ENCODE results near the gene GALC. TPM values are rescaled to one million over a fixed set of nuclear protein-coding genes. Genes with fewer than 3 reads are reported as not detected.

The GALC gene
- total RNA-seq, 1 experiment from 2014 or later, result 15.7 TPM

DNA sequence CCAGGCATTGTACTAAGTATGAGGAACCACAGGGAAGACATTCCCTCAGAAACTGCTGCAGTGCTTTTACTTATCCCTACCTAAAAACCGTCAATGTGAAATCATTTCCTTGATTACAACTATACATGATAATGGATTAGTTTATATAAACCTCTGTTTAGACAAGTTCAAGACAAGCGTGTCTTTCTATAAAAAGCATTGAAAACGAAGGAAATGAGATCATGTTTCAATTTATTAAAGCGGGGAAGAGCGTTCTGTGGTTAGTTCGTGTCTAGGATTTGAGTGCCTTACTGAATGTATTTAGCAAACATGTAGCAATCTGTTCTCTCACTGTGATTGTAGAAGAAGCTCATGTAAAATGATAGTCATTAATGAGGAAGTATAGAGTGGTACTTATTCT, 37.5 kb downstream of the GALC start:
- no peak for DNase-seq (ENCODE audit: low read depth)

DNA sequence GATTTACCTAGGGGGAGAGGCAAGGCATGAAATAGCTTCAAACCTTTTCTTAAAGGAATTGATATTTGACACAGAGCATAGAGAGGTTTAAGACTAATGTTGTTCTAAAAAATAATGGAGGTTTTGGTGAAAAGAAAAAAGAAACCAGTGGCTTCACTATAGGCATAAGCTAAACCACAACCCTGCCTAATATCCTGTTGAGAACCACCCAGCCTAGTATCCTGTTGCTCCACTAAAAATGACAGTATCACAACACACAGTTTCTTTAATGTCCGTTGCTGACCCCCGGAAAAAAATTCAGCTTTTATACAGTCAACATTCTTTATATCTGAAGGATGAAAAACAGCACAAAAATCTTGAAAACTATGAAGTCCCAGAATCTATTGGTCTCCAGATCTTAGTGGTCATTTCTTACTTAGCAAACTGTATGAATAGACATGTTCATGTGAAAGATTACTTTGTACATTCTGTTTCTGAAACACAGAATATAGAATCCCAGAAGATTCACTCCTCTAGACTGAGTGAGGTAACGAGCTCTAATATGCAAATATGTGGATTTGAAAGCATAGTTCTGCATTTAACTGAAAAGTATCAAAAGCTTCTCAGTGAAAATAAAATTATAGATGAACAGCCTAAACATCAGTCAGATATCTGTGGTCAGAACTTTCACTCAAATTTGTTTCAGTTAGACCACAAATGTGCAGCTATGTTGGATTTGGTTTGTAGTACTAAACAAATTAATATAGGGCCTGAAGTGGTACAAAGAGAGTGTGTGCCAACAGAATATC, 40.5 kb downstream of the GALC start:
- DNase-seq (ENCODE audit: low read depth), result no peak

DNA sequence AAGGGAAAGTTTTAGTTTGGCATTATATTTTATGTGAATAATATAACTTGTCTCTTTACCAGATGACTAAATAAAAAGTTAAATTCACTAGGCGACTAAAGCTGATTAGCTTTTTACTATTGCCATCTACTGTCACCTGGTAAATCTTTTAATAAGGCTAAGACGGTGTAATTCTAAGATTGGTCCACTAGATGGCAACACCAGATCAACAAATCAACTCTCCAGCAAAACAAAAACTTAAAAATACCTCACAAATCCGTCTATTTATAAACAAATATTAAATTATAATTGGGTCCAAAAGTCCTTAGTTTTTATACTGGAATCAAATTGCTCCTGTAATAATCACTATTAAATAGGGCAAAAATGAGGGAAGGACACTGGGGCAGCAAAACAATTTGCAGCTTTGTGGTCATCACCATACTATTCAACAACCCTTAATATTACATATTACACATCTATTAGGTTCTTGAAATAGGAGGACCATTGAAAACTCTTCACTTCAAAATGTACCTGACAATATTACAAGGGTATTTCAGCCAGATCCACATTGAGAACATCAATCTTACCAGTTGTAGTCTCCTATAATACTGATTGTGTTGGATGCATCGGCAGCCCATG, 47.9 kb downstream of the GALC start:
- DNase-seq (ENCODE audit: low read depth), result peak; percentile 25

DNA sequence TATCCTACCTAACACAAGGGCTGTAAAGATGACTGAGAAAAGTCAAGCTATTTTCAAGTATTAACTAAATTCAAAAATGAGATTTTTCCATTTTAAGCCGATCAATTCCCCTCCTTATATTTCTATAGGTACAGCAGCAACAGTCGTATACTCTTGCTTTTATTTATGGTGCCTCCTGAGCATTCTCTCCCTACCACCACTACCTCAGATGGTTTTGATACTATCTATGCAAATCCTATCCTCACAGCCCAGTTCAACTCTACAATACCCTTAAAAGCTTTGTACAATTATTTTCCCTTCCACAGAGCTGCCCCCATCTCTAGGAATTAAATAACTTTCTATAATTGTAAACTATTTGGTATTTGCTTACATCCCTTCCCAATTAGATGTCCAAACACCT, 52.1 kb downstream of the GALC start:
- no peak for DNase-seq (ENCODE audit: low read depth)

DNA sequence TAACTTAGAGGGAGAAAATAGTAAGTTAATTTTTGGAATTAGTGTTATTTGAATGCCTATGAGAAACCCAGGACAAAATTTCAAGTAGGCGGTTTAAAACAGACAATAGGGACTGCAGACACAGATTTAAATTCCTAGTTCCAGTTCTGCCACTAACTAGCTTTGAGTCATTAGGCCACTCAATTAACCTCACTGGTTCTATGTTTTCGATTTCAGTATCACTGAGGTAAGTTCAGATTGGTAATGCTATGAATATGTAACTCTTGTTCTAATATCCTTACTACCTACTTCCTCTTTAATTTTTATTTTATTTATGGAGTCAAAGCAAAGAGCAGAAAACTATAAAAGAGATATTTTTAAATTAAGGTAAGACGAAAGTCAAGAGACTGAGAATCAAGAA, 52.6 kb downstream of the GALC start:
- no peak for DNase-seq (ENCODE audit: low read depth)

DNA sequence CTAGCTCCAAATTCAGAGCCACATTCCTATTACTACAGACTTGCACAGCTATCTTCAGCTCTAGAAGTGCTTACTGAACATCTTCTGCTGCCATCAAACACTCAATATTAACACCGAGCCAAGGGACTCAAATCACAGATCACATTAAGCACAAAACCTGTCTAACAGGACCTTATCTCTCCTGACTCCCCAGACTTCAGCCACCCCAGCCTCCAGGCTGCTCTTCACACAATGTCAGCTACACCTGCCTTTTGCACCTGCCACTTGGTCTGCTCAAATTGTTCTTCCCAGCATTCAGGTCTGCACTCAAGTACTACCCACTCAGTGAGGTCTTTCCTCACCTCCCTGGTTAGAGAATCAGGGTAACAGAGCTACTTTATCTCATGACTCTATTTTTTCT, 57.1 kb downstream of the GALC start:
- no peak for DNase-seq (ENCODE audit: low read depth)

DNA sequence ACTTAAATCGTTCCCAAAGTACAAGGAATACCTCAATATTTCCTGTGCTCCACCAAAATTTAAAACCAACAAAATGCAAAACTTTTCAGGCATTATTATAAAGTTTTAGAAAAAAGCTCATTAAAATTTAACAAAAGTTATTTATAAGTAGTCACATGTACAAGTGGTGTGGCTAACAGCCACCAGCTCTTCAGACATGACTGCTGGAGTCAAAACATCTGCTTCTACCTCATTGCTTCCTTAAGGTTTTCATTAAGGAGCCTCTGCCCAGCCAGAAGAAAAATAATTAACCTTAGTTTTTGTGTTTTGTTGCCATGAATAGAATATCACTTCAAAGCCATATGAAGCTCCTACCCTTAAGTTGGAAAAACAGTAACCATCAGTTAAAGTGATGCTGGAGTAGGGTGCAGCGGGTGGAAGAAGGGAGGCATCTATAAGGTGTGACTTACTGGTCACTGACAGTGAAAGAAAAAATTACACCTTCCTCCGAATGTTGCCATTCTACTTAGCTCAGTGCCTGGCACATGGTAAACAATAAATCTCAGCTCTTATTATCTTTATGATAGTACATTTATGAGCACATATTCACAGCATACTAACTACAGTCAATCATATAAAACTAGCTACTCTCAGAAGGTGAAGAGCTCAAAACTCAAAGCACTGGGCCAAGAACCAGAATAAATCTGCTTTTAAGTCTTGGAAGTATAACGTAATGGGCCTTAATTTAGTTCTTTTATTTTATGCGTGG, 57.7 kb downstream of the GALC start:
- no peak for DNase-seq (ENCODE audit: low read depth)

DNA sequence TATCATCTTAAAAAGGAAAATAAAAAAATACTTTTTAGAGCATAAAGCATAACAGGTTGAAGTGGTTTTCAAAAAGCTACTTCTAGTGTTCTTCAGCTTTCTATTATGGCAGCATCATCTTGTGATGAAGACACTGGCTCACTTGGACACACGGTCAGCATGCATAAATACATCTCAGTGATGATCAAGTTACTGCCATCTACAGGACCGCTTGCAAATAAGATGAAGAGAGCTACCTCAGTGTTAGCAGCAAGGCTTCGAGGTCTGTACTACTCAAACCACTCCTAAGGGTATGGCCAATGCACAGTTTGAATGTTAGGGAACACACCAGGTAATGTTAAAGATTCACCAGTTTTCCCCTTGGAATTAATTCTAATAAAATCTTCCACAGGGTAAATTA, 58.8 kb downstream of the GALC start:
- DNase-seq (ENCODE audit: low read depth), result no peak

DNA sequence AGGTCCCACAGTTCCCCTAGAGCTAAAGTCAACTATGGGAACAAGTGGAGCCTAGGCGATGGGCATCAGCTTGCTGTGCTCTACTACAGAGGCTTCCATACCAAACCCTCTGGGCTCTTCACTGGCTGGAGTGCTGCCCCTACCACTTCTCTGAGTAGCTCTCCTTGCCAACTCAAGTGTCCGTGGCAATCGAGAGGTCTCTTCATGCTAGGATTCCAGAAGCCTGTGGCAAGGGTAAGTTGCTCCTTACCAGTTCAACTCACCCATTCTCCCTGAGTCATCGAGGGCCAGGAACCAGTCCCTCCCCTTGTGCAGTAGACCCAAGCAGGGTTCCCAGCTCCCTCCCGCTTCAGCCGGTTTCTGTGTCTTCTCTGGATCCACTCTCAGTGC, 76.1 kb downstream of the GALC start:
- DNase-seq (ENCODE audit: low read depth), result no peak

DNA sequence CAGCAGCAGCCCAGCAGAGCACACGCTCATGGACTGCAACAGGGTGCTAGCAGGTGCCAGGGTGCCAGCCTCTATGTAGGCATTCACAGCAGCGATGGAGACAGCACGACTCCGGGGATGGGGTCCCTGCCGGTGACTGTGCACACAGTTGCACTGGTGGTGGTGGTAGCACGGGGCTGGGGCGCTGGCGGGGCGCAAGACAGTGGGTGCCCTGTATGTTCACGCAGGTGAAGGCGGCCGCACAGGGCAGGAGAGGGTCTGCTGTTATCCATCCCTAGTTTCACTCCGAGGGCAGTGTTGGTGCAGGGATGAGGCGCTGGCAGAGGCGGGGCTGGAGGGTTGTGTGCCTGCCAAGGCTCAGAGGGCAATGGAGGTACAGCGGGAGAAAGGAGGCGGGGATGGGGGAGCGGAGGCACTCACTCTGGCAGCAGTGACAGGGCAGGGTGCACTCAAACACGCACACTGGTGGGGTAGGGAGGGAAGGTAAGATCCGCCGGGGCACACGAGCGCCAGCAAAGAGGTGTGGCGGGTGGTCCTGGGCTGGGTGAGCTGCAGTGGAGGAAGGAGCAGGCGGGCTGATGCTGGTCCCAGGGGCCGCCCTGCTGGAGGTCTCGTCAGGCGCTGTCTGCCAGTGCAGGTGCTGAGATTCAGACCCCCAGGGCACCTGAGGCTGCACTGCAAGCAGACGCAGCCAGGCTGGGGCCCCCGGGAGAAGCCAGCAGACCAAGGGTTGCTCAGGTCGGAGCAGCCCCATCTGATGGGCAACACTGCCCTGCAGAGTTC, 76.7 kb downstream of the GALC start:
- no peak for DNase-seq (ENCODE audit: low read depth)

DNA sequence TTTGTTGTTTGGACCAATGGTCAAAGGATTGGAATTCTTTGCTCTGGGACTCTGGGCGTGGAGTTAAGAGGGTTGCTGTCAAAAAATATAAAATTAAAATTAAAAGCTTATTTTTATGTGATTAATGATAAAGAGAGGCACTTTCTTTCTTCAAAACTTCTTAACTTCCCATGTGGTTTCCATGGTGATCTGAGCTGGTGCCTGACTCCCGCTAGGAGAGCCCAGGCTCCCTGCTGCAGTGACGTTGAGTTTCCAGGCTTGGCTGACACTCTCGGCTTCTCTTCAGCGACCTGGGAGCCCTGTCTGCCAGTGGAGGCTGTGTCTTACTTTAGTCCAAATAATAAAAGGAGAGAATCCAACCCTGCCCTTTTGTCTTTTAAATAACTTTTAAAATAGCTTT, 84.4 kb downstream of the GALC start:
- DNase-seq (ENCODE audit: low read depth), result no peak

DNA sequence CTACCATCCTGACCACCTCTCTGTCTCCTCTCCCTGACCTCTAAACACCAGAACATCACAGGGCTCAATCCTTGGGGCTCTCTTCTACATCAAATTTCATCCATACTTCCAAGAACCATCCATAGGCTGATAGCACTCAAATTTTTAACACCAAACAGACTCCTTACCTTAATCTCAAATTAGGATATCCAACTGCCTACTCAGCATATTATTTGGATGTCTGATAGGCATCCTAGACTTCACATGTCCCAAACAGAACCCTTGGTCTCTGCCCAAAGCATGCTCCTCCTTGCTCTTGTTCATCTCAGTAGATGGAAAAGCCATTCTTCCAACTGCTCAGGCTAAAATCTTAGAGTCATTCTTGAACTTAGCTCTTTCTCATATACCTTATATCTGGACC, 91.3 kb downstream of the GALC start:
- DNase-seq (ENCODE audit: low read depth), result no peak

DNA sequence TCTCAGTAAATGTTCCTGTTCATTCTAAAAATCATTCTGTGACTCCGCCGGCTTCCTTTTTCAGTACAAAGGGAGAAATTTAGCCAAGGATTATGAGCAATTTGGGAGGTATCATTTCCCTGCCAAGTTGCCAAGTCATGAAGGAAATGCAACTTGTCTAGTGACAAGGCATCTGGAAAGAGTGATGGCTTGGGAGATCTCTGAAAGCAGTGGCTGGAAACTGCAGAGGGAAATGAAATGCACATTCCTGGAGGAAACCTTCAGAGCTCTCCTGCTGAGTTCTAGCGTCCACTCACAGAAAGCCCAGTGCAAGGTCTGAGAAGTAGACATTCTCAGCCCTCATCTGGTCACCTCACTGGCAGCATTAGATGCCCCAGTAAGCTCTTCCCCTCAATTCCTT, 91.7 kb downstream of the GALC start:
- no peak for DNase-seq (ENCODE audit: low read depth)

DNA sequence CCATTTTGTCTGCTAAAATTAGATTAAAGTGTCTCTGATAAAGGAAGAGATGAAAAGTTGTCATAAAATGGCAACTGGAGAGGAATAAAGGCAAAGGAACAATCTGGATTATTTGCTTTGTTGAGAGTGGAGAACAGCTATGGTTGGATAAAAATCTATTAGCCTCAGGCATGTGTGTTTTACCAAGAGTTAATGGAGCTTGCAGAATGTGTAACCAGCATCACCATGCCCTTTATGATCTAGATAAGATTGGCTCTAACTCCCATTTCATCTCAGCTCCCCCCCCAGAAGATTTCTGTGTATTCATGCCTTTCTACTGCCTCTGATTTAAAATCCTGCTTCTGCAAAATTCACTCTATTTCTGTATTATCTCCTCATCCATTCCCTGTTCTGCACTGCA, 93.8 kb downstream of the GALC start:
- no peak for DNase-seq (ENCODE audit: low read depth)

DNA sequence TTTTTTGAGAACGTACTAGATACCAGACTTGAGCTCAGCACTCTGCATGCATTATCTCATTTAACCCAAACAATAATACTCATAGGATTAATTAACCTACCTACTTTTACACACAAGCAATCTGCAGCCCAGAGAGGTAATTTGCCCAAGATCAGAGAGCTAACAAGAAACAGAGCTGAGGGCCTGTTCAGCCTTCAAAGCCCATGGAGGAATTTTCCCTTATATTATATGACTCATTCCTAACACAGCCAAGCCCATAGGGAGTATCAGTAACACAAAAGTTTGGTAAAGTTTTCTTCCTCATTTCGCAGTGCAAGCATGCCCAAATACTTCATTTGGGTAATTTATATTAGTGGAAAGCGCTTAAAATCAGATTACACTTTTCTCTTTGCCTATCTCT, 94.7 kb downstream of the GALC start:
- no peak for DNase-seq (ENCODE audit: low read depth)

DNA sequence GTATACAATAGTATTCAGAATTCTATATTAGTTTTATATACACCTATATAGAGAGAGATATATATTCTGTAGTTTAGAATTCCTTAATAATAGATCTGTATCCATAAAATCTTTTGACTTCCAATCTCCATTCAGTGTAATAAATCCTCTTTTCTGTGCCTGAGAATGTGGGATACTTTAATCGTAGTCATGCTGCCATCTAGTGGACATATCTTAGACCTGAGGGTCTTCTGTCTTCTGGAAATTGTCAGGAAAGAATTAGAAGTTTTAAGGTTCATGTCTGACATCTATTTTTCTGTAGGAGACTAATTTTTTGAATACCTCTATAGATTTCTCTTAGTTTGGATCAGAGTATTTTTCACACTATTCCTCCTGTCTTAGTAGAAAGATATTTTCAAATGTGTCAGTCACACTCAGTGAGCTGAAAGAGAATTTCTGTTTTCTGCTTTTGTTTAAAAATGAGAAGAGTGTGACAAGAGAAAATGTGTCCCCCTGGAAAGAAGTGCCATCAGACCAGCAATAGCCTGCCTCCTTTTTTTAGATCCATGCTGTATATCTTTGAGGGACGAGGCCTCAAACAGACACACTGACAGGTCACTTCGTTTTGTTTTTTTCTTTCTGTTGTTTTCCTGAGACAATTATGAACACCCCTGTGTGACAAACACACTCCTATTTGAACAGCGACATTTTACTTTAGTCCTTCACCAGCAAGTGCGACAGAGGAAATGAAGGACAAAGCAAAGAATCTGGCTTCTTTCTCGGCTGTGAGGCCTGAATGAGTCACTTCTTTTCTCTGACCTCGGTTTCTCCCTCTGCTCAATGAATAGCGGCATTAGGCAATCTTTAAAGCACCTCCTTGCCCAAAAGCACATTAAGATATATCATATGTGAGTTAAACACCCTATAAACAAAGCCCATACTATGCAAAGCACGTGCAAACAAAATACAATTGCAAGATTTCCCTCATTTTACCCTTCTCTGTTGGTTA, 96.3 kb downstream of the GALC start:
- DNase-seq (ENCODE audit: low read depth), result peak; percentile 32

DNA sequence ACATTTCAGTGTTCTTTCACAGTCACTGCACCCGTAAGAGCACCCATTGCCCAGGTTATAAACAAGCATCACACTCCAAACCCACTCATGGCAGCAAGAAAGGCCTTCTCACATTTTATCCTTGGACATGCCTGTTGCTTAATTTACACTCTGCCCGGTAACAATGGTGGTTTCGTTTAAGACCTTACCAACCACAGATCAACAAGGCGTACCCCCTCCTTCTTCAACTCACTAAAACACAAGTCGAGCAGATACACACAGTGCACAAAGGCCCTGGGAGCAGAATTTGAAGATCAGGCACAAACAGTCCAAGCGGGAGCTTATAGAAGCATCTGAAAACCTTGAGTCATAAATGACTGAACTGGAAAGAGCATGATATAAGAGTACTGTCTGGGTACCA, 98.1 kb downstream of the GALC start:
- no peak for DNase-seq (ENCODE audit: low read depth)

DNA sequence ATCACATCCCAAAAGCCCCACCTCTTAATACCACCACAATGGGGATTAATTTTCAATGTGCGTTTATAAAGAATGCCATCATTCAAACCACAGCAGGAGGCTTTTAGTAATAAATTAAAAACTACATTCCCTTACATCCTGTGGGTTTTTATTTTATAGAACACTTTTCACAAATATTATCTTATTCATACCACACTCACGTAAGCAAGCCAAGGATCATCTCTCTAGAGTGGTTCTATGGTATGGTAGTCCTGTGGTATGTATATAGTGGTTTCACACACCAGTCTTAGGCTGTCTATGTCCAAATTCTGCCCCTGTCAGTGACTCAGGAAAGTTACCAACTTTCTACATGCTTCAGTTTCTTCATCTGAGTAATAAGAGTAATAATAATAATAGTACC, 100.2 kb downstream of the GALC start:
- no peak for DNase-seq (ENCODE audit: low read depth)

DNA sequence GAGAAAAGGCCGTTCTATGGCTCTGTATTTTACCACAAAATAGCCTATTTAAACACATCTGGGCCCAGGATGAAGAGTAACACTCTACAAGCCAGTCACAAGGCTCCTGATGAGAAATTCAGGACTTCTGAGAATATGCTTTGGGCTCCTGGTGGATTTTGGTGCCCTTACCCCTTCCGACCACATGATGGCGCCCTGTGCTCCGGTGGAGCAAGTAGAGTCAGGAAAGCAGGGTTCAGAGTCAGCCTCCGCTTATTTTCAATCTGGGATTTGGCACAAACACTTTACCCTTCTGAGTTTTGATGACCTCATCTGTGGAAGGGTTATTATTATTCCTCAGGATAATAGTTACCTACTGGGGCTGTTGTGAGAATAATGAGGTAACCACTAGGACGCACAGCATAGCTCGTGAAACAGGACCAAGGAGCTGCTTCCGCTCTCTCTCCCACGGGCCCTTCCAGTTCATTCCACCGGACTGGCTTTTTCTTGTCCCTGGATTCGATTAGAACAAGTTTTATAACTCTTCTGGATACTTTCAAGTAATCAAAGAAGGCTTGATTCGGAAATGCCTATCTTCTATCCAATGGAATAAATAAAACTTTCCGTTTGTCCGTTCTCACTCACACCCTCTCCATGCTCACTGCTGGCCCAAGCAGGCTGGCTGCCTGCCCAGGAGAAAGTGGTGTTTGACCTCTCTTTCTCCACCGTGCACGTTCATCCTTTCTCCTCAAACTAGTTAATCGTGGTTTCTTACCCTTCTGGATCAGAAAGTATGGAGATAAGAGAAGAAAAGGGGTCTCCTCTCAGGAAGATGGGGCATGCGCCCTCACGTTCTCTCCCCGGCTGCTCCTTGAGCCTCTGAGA, 104.6 kb downstream of the GALC start:
- no peak for DNase-seq (ENCODE audit: low read depth)

DNA sequence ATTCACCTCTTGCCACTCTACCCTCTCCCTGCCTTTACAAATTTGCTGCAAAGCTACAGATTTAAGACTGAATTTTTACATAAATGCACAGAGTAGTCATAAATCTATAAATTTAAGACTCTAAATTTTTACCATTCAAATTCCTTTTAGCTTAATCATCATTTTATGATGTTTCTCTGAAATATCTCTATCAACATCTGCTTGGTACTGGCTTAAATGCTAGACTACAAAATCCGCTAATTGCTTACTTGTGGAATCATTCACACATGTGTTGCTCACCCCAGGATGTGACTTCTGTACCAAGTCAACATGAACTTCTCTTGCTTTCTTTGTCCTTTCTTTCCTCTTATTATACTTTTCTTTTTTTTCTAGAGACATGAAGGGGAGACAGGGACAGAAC, 109.2 kb downstream of the GALC start:
- DNase-seq (ENCODE audit: low read depth), result no peak

All from M059J (cell line).